GM12872 (cell line): ENCODE results near the gene GTF2A1.

ENCODE experiments used
- TF ChIP-seq, protein P1 (sequence below): IDR thresholded peaks from 3 replicates; pipeline ENCODE4 v1.5.1; 2011; ENCODE audit warnings: low read depth, mild to moderate bottlenecking, low read length, moderate library complexity; ENCODE audit not compliant: insufficient read depth

GTF2A1 gene

DNA sequence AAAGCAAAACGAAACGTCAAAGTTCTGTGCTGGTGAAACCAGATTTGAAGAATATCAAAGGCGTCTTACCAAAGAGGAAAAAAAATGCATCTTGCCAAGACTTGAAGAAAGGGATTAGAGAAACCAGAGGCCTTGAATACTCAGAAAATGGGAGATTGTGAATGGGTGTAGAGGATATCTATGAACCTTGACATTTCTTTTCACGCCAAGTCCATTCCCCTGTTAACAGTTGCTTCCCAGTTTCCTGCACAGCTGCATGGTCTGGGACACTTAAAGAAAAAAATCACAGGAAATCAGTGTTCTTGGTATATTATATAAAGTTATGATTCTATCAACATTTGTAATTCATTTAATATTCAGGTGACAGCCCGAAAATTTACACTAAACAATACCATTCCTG lies 1.4 kb upstream of the GTF2A1 start:
- TF ChIP-seq, protein P1, sequence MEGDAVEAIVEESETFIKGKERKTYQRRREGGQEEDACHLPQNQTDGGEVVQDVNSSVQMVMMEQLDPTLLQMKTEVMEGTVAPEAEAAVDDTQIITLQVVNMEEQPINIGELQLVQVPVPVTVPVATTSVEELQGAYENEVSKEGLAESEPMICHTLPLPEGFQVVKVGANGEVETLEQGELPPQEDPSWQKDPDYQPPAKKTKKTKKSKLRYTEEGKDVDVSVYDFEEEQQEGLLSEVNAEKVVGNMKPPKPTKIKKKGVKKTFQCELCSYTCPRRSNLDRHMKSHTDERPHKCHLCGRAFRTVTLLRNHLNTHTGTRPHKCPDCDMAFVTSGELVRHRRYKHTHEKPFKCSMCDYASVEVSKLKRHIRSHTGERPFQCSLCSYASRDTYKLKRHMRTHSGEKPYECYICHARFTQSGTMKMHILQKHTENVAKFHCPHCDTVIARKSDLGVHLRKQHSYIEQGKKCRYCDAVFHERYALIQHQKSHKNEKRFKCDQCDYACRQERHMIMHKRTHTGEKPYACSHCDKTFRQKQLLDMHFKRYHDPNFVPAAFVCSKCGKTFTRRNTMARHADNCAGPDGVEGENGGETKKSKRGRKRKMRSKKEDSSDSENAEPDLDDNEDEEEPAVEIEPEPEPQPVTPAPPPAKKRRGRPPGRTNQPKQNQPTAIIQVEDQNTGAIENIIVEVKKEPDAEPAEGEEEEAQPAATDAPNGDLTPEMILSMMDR = no peak

DNA sequence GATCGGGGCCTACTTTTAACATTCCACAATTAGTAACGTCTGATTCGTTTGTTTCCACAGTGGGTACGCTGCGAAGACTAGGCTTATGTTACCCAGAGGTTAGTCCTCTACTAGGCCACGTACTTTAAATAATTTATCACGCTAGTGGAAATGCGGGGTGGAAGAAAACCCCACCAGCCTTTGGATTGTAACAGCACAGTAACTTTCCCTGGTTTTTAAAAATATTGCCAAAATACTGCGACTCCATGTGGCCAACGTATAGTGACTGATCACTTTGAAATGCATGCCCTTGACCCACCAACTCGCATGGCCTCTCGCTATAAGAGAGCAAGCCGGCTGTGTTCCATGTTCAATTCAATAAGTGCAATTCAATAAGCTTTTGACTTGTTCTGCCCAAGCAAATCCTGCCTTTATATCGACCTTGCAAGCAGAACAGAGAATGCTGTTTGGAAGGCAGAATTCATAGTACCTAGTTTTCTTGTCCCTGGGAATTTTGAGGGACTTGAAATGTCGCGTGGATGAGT lies 882 bp upstream of the GTF2A1 start:
- TF ChIP-seq, protein P1 = no peak

DNA sequence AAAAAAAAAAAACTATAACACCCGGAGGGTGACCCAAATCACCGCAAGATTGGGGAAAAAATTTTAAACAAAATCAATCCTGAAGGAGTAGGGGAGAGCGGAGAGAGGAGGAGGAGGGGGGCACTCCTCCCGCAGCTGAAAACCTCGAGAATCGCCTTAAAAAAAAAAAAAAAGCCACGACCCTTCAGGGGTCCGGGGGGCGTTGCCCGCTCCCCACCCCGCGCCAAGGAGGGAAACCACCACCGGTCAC lies 254 bp downstream of the GTF2A1 start:
- TF ChIP-seq, protein P1 = no peak

DNA sequence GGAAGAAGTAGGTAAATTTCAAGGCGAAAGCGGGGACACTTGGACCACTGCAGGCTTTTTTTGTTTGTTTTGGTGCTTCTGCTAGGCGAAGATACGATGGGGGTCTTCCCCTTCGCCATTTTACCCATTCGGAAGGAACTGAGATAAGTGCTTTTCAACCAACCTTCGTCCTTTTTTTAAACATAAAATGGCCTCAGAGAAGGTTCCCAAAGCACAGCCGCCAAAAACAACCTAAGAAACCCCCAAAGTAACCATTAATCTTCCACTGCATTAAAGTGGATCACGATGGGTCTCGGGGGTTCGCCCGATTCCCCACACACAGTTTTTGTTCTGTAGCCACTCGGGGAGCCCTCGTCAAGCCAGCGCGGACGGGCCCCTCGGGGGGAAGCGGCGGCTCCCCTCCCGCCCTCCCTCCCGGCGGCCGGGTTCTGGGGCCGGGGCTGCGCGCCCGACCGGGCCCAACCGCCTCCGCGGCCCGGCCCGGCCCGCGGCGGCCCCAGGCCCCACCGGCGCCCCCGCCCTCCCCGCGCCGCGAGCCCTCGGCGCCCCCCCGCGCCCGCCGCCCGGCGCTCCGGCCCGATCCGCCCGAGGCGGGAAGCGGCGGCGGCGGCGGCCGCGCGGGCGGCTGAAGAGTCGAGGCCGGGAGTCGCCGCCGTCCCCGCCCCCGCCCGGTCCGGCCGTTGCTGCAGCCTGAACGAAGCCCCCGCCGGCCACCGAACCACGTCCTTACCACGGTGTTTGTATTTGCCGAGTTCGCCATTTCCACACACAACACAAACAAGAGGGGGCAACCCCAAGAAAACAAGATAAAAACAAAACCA lies 790 bp downstream of the GTF2A1 start:
- TF ChIP-seq, protein P1 = no peak

DNA sequence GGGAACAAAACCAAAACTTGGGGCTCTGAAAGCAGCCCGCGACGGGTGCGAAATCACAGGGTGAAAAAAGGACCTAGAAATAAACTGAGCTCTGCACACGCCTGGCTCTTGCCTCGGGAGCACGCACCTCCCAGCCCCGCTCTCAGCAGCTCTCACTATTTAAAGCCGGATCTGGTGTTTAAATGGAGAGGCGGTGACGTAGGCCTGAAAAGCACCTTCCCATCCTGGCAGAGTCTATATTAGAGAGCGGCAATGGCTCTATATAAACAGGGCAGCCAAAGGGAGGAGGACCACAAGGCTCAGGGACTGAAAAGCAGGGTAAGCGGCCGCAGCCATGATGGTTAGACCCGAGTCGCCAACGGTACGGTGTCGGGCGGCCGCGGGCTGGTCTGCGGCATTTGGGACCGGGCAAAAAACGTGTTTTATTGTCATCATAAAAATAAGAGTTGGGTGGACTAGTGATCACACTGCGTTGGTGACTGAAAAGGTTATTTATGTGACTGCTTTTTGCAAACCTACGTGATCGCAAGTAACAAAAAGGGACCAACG lies 1.5 kb downstream of the GTF2A1 start:
- TF ChIP-seq, protein P1 = no peak

DNA sequence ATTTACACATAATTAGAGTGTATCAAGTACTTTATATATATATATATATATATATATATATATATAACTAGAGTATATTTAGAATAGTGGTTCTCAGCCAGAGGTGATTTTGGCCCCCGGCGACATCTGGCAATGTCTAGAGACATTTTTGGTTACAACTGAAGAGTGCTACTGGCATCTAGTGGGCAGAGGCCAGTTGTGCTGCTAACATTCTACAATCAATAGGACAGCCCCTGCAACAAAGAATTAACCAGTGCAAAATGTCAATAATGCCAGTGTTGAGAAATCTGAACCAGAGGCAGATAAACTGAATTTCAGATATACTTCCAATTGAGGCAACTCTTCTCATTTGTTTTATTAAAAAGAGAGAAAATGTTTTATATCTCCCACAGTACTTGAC lies 8.9 kb downstream of the GTF2A1 start:
- TF ChIP-seq, protein P1 = peak; percentile 60; the same call in 2 of the 3 replicates

DNA sequence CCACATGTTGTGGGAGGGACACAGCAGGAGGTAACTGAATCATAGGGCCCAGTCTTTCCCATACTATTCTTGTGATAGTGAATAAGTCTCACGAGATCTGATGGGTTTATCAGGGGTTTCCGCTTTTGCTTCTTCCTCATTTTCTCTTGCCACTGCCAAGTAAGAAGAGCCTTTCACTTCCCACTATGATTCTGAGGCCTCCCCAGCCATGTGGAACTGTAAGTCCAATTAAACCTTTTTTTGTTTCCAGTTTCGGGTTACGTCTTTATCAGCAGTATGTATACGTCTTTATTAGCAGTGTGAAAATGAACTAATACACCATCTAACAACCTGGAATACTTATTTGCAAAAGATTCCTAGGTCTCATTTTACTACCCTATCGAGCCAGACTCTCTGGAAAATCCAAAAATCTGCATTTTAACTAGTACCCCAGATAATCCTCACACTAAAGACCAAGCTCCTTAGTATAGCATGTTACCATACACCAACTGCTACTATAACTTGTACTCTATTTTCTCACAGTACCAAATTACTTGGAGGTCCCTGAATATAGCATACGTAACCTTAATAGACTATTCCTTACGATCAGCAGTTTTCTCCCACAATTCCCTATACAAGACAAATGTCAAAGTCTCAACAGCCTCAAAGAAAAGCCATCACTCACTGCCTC lies 11.5 kb downstream of the GTF2A1 start:
- TF ChIP-seq, protein P1 = no peak
